Testis (tissue), 3 donors: ENCODE measurements around the gene MYO1B. TPM values are rescaled to one million over a fixed set of nuclear protein-coding genes. Genes with fewer than 3 reads are reported as not detected.

Source experiments
- DNase-seq: peaks from one replicate; pipeline ENCODE4 v3.0.0-alpha.2; 2019
- H3K27ac ChIP-seq, 2 donors: fragments of 200-600 bp; sonication (generic); one replicate each; pipeline ENCODE4 v1.5.1; 2019
- H3K27me3 ChIP-seq: fragments of 200-600 bp; sonication (generic); one replicate; pipeline ENCODE4 v1.5.1; 2019
- H3K36me3 ChIP-seq: fragments of 200-600 bp; sonication (generic); one replicate; pipeline ENCODE4 v1.5.1; 2017; ENCODE audit warnings: low read depth; ENCODE audit errors: missing control alignments
- H3K4me1 ChIP-seq: fragments of 200-600 bp; sonication (generic); one replicate; pipeline ENCODE4 v1.5.1; 2019
- H3K4me3 ChIP-seq, 2 donors: fragments of 200-600 bp; sonication (generic); one replicate each; pipeline ENCODE4 v1.5.1; 2017 to 2019
- H3K9me3 ChIP-seq: fragments of 200-600 bp; sonication (generic); one replicate; pipeline ENCODE4 v1.5.1; 2017
- POLR2A ChIP-seq: fragments of 450-650 bp; IDR thresholded peaks from one replicate; pipeline ENCODE4 v1.6.1; 2017; ENCODE audit warnings: antibody characterized with exemption, mild to moderate bottlenecking, moderate library complexity
- WGBS, 2 donors: methylation state at CpG; one replicate each; pipeline ENCODE4 v1.1.5; 2018; 5-methylcytosine and 5-hydroxymethylcytosine counted together
- intact Hi-C: fragments of 100-400 bp; cut with DNase I; formaldehyde crosslinking; loops from one replicate; pipeline ENCODE4 v1.15.1; 2023; ENCODE audit warnings: low total_unique reads
- polyA plus RNA-seq: library from polyadenylated mRNA; stranded (reverse); fragments of 350-450 nt; fragmentation: Illumina TruSeq; extraction: RNeasy Lipid Tissue Mini Kit (QIAGEN cat#74804); gene quantifications from one replicate; pipeline ENCODE4 v1.2.3, GENCODE V29; 2014; ENCODE audit warnings: low read depth, low replicate concordance; ENCODE audit not compliant: insufficient read depth
- total RNA-seq, 2 donors: library from RNA; depleted of rRNA; stranded (reverse); fragments of >200 nt; gene quantifications; one replicate each; pipeline ENCODE4 v1.2.3, GENCODE V29; 2016
- TF ChIP-seq, protein P1 (sequence below), 3 experiments: fragments of 450-650 bp in 2 of 3; fragments of 200-600 bp in 1 of 3; sonication (generic) in 1 of 3; IDR thresholded peaks; one replicate each; pipeline ENCODE4 v1.5.1; 2016 to 2019; ENCODE audit warnings: antibody characterized with exemption in 3 of 3, mild to moderate bottlenecking in 2 of 3, moderate library complexity in 1 of 3

Gene MYO1B
- total and polyA plus RNA-seq, 3 donors from 2014 or later = 14.5 to 30.8 (median 26.8) TPM

- 90% methylated on average over 7 of the region's 7 CpGs for WGBS, 2 donors
- Histone ChIP-seq H3K27me3 (no peaks in the 10 kb centered on the region), H3K4me1 (no peaks in the 10 kb centered on the region), H3K9me3 (no peaks in the 10 kb centered on the region), H3K27ac (no peak overlapping the region), H3K36me3 (no peaks in the 10 kb centered on the region), H3K4me3 (no peak overlapping the region)
- intact Hi-C loops = no loop called here
- no peak for TF ChIP-seq POLR2A
- TF ChIP-seq, protein P1, sequence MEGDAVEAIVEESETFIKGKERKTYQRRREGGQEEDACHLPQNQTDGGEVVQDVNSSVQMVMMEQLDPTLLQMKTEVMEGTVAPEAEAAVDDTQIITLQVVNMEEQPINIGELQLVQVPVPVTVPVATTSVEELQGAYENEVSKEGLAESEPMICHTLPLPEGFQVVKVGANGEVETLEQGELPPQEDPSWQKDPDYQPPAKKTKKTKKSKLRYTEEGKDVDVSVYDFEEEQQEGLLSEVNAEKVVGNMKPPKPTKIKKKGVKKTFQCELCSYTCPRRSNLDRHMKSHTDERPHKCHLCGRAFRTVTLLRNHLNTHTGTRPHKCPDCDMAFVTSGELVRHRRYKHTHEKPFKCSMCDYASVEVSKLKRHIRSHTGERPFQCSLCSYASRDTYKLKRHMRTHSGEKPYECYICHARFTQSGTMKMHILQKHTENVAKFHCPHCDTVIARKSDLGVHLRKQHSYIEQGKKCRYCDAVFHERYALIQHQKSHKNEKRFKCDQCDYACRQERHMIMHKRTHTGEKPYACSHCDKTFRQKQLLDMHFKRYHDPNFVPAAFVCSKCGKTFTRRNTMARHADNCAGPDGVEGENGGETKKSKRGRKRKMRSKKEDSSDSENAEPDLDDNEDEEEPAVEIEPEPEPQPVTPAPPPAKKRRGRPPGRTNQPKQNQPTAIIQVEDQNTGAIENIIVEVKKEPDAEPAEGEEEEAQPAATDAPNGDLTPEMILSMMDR (IDR thresholded peaks at IDR 0.05) = no peak
- no peak for DNase-seq
Measured at GRCh38 chr2:191255756-191256312, 10.6 kb downstream of the MYO1B start.

GRCh38 chr2:191257934-191258333 lies 12.7 kb downstream of the MYO1B start:
- Histone ChIP-seq H3K4me1 (peaks cover 2% of the 10 kb centered on the region), H3K27me3 (no peaks in the 10 kb centered on the region), H3K4me3 (no peak overlapping the region), H3K27ac (no peak overlapping the region), H3K9me3 (no peaks in the 10 kb centered on the region), H3K36me3 (no peaks in the 10 kb centered on the region)
- WGBS, 2 donors = 88 to 92% methylated on average over 5 of the region's 5 CpGs
- intact Hi-C loops = no loop called here
- no peak for DNase-seq
- TF ChIP-seq, protein P1 (IDR thresholded peaks at IDR 0.05) = no peak
- TF ChIP-seq POLR2A = no peak

- H3K4me3 ChIP-seq = no peak overlapping the region
- WGBS, 2 donors = 79 to 91% methylated on average over 3 of the region's 3 CpGs
- H3K27me3 ChIP-seq = no peaks in the 10 kb centered on the region
- peaks cover 6% of the 10 kb centered on the region for H3K4me1 ChIP-seq
- TF ChIP-seq, protein P1 (IDR thresholded peaks at IDR 0.05) = no peak
- TF ChIP-seq POLR2A = no peak
- intact Hi-C loops = no loop called here
- no peak overlapping the region for H3K27ac ChIP-seq
- H3K36me3 ChIP-seq = no peaks in the 10 kb centered on the region
- DNase-seq = no peak
- no peaks in the 10 kb centered on the region for H3K9me3 ChIP-seq
Measured at GRCh38 chr2:191258996-191259395, 13.8 kb downstream of the MYO1B start.

DNA sequence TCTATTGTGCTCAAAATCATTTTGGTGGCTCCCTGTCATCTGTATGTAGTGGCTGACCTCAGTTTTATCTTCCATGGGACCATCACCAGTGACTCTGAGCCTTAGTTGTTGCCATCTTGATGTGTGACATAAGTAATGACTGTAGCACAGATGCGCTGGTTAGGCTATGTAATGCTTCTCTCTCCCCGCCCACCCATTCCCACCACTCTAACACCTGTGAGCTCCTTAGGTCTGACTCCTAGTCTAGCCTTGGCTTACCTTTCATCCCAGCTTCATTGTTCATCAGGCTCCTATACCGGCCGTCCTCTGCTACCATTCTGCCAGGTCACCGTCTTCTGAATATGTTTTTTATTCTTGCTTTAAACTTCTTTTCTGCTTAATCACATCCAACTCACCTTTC lies 17.2 kb downstream of the MYO1B start:
- intact Hi-C loops = no loop called here

More for the DNA sequence above, 17.2 kb downstream of the MYO1B start:
- H3K4me1 ChIP-seq = peaks cover 18% of the 10 kb centered on the region
- TF ChIP-seq, protein P1 (IDR thresholded peaks at IDR 0.05) = no peak
- no peak for TF ChIP-seq POLR2A
- no peaks in the 10 kb centered on the region for H3K9me3 ChIP-seq
- no peak overlapping the region for H3K27ac ChIP-seq
- WGBS, 2 donors = 89 to 90% methylated on average over 5 of the region's 5 CpGs
- DNase-seq = no peak
- H3K27me3 ChIP-seq = no peaks in the 10 kb centered on the region
- H3K4me3 ChIP-seq = no peak overlapping the region
- no peaks in the 10 kb centered on the region for H3K36me3 ChIP-seq
